GM10248 (cell line): ENCODE results near the gene EGLN2.

ENCODE experiments used
- CTCF ChIA-PET: fragments of 300-600 bp; sonication (Branson Sonifier 250); formaldehyde crosslinking; extraction: SDS; loops from one replicate; lab custom pipeline; 2021; ENCODE audit warnings: antibody characterized with exemption; lab: Yijun Ruan, JAX
- POLR2A ChIA-PET: fragments of 350-650 bp; sonication (Branson Sonifier 250); formaldehyde crosslinking; extraction: SDS; loops from one replicate; lab custom pipeline; 2020; ENCODE audit warnings: antibody characterized with exemption; lab: Yijun Ruan, JAX
- DNase-seq: peaks from one replicate; pipeline ENCODE4 v3.0.0; 2012; ENCODE audit errors: extremely low spot score
- TF ChIP-seq, protein P1 (sequence below): IDR thresholded peaks from 2 replicates; pipeline ENCODE4 v1.5.1; 2012; ENCODE audit warnings: mild to moderate bottlenecking, low read depth; ENCODE audit errors: extremely low read depth, missing control alignments, control extremely low read depth

Gene EGLN2

GRCh38 chr19:40800997-40801377 lies 2.0 kb downstream of the EGLN2 start:
- no peak for DNase-seq
- ChIA-PET CTCF (interaction anchor here (1.3 kb wide), 1 partner anchor 84 kb away, joined by 3 read pairs; the partner anchor contains the start of genes COQ8B and ITPKC), POLR2A (interaction anchor here (1.4 kb wide), 1 partner anchor 23 kb away, joined by 3 read pairs; no protein-coding TSS in a partner anchor)
- TF ChIP-seq, protein P1, sequence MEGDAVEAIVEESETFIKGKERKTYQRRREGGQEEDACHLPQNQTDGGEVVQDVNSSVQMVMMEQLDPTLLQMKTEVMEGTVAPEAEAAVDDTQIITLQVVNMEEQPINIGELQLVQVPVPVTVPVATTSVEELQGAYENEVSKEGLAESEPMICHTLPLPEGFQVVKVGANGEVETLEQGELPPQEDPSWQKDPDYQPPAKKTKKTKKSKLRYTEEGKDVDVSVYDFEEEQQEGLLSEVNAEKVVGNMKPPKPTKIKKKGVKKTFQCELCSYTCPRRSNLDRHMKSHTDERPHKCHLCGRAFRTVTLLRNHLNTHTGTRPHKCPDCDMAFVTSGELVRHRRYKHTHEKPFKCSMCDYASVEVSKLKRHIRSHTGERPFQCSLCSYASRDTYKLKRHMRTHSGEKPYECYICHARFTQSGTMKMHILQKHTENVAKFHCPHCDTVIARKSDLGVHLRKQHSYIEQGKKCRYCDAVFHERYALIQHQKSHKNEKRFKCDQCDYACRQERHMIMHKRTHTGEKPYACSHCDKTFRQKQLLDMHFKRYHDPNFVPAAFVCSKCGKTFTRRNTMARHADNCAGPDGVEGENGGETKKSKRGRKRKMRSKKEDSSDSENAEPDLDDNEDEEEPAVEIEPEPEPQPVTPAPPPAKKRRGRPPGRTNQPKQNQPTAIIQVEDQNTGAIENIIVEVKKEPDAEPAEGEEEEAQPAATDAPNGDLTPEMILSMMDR = no peak

DNA sequence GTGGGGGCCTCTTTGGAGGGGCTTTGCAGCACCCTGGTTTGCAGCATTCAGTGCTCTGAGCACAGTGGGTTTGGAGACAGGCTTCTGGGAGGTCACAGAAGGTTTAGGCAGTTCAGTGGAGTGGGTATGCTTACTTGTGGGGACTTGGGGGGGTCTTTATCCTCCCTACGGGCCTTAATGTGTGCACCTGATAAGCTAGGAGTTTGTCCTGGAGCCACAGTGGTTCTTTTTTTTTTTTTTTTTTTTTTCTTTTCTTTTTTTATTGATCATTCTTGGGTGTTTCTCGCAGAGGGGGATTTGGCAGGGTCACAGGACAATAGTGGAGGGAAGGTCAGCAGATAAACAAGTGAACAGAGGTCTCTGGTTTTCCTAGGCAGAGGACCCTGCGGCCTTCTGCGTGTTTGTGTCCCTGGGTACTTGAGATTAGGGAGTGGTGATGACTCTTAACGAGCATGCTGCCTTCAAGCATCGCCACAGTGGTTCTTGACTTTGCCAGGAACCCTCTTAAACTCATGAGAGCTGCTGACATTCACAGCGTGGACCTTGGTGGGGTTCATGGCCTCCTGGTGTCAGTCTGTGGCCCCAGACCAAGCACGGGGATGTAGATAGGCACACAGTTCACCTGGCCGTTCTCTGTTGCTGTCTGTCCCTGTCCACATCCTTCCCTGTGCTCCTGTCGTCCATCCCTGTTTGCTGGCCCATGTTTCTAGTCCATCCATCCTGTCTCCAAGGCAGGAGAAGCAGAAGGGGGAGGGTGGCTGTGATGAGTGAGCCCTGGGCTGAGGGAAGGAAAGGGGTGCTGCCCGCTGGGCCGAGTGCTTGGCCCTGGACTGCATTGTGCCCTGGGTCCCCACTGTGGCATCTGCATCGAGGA lies 2.7 kb downstream of the EGLN2 start:
- DNase-seq = no peak
- TF ChIP-seq, protein P1 = no peak
- ChIA-PET POLR2A (interaction anchor here (0.6 to 1.4 kb wide), 2 partner anchors 24 to 47 kb away, joined by 3 to 5 read pairs; partner anchors contain the start of gene RAB4B), CTCF (interaction anchor here (1.3 to 2.4 kb wide), 2 partner anchors 18 to 36 kb away, joined by 3 to 9 read pairs; no protein-coding TSS in a partner anchor)

GRCh38 chr19:40802300-40803169 lies 3.5 kb downstream of the EGLN2 start:
- DNase-seq = no peak
- CTCF ChIA-PET = interaction anchor here (1.3 to 2.4 kb wide), 3 partner anchors 17 to 86 kb away, joined by 3 to 9 read pairs (median 3); partner anchors contain the start of genes COQ8B and ITPKC
- TF ChIP-seq, protein P1 = no peak
- POLR2A ChIA-PET = interaction anchor here (0.6 to 1.4 kb wide), 2 partner anchors 25 to 48 kb away, joined by 3 to 5 read pairs; partner anchors contain the start of gene RAB4B

GRCh38 chr19:40803170-40803856 lies 4.3 kb downstream of the EGLN2 start:
- CTCF ChIA-PET = interaction anchor here (1.3 to 2.4 kb wide), 2 partner anchors 16 to 86 kb away, joined by 3 to 9 read pairs; partner anchors contain the start of genes COQ8B and ITPKC
- DNase-seq = no peak
- POLR2A ChIA-PET = no interaction called here
- TF ChIP-seq, protein P1 = no peak

DNA sequence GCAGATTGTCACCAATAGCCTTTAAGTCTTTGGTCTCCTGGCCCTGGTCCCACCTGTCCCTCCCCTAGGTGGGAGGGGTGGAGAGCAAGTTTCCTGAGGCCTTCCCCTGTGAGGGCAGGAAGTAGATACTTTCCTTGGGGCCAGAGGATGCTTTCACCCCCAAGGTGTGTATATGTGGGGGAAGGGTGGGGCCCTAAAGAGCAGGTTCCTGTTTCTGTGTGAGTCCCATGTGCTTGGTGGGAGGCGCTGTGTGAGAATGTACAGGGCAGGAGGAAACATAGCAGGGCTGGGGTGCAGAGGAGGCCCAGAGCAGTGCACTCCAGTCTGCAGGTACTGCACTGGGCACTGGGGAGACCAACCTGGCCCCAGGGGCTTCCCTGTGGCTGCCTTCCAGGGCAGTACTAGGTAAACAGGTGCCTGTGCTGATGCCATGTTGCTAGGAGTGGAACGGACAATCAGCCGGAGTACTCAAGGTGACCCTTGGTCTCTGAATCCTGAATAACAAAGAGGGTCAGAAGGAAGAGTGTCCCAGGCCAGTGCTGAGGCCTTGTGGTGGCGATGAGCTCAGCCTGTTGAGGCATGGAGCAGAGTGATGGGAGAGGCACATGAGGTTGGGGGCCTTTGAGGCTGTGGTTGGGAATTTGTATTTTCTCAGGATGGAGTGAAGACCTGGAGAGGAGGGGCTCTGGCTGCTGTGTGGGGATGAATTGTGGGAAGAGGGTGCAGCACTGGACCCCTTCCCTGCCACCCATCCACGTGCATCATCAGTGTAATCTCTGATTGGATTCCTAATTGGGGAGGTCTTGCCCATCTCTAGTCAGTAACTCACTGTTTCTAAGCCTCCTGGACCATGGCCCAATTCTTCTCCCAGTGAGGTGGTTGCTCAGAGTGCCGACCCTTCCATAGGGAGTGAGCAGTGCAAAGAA lies 5.1 kb downstream of the EGLN2 start:
- POLR2A ChIA-PET = no interaction called here
- CTCF ChIA-PET = interaction anchor here (2.4 kb wide), 1 partner anchor 16 kb away, joined by 9 read pairs; no protein-coding TSS in a partner anchor
- peak; percentile 62 for DNase-seq
- TF ChIP-seq, protein P1 = no peak
